HG03175 (cell line): ENCODE data around the gene HOMER2.
"Not testable (repeated sequence)": the region's sequence is repeated elsewhere in the genome, so short reads cannot be mapped to it uniquely, and the experiment has no call there.

ENCODE experiments used
- ATAC-seq: cut with Tn5 transposase; IDR thresholded peaks from one replicate; pipeline ENCODE4 v1.9.1; 2021; ENCODE audit warnings: mild to moderate bottlenecking, moderate library complexity; ENCODE audit not compliant: unreplicated experiment

The HOMER2 gene

DNA sequence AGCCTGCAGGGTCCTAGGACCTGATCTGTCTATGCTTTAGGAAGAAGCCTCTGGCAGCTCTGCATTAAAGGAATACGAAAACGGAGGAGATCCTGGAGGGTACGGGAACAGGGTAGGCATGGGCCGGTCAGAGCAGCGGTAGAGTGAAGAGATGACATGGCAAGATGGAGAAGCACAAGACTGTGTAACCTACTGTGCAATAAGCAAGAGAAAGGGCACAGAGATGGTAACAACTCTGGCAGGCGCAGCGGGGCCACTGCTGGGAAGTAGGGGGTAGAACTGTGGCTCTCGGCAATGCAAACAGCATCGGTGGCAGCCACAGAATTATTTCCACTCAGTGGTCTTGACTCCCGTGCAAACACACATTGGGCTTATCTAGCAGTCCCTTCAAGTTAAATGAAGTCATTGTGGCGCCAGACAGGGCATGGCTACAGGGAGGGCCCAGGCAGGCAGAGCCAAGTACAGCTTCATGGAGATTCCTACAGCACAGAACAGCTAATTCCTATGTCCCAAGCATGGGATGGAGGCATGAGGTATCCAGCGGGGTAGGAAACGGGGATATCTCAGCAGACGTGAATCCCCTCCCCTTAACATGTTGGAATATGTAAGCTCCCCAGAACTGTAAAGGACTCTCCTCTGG lies 114.3 kb downstream of the HOMER2 start:
- no peak for ATAC-seq

DNA sequence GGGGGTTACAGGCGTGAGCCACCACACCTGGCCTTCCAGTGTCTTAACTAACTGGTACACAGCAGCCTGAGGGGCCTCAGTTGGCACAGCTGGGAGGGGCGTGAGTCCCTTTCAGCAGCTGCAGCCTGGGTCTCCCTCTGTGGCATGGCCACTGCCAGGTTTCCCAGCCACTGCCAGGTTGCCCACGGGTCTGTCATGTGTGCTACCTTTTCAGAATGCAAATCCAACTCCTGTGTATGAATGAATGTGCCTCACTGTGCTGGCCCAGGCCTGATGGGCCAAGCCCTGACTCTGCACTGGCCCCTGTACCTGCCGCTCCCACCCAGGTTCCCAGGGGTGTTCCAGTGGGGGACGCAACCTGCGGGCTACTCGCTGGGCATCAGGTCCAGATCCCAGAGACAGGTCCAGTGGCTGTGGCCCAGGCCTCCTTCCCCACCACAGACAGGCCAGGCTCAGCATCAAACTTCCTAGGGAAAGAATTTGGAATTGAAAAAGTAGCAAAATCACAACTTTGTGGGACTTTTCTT lies 117.1 kb downstream of the HOMER2 start:
- ATAC-seq = no peak

DNA sequence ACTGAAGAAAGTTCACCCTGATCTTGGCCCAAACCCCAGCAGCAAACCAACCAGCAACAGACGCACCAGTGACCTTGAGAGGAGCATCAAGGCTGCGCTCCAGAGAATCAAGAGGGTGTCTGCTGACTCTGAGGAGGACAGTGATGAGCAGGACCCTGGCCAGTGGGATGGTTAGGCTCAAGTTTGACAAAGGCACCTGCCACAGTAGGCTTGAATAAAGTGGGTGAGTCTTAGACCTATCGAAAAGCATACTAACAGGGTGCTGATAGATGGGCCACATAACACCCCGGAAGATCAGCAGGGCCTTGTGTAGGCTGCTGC lies 119.2 kb downstream of the HOMER2 start:
- no peak for ATAC-seq

DNA sequence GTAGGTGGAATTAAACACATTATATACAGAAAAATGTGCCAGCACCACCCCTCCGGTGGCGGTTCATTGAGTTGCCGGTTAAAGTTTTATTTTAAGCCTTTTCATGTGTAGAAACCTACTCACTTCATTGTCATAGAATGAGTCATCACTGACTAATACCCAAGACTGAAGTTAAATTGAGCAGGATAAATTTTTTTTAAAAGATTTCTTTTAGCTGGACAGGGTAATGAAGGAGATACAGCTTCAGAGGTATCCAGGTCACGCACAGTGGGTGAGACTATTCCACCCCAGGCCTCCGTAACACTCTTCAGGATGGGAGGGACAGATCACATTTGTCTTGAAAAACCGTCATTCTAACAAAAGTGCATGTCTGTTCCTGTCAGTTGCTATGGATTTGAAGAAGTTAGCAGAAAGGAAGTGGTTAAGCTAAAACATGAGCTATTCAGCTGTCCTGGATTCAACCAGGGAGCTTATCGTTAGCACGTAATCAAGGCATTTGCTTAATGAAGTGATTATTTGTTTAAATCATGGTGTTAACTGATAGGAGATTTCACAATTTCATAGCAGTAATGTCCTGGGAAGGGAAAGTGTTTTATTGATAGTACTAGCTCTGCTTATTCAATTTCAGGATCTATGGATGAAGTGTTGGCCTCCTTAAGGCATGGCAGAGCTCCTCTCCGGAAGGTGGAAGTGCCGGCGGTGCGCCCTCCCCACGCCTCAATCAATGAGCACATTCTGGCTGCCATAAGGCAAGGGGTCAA lies 119.7 kb downstream of the HOMER2 start:
- peak; percentile 93 for ATAC-seq

DNA sequence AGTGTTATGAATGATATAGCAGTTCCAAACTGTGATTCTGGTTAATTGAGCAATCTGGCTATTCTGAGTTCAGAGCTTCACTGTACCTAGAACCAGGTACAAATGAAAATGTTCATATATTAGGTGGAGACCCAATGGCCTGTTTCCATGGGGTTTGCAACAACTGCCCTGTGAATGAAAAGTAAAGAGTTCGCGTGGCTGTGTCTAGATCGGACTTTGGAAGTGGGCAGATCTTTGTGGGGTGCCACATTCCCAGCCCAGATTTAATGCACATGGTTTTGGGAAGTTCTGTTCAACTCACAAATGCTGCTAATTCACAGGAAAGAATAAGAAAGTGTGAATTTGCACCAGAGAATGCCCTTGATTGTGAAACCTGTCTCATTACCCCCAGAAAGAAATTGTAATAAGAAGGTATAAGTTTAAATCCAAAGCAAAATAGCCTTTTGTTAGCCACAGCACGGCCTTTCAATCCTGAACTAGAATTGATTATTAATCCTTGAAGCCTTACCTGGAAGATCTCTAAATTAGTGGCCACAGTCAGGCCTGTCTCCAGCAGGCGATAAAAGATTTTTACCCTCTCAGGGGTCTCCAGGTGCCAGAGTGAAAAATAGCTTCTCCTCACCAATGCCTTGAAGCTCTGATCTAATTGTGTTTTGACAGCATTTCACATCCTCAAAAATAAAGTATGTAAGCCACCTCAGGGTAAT lies 120.5 kb downstream of the HOMER2 start:
- peak; percentile 27 for ATAC-seq

DNA sequence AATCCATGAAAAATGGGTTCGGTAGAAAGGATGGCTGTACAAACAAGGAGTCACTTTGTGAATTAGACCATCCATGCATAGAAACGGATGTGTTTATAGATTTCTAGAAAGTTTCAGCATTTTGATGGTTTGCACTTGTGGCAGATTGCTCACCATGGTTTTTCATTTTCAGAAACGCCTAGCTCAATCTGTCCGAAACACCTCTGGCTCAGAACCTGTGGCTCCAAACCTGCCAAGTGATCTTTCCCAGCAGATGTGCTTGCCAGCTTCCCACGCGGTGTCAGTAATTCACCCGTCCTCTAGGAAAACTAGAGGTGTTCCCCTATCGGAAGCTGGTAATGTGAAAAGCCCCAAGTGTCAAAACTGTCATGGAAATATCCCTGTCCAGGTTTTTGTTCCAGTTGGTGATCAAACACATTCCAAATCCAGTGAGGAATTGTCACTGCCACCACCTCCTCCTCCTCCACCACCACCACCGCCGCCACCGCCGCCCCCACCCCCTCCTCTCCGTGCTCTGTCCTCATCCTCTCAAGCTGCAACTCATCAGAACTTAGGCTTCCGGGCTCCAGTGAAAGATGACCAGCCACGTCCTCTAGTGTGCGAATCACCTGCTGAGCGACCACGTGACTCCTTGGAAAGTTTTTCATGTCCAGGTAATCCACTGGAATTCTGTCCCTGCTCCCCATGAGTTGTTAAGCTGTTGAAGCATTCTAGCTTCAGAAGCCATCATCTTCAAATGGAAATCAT lies 121.9 kb downstream of the HOMER2 start:
- no peak for ATAC-seq

DNA sequence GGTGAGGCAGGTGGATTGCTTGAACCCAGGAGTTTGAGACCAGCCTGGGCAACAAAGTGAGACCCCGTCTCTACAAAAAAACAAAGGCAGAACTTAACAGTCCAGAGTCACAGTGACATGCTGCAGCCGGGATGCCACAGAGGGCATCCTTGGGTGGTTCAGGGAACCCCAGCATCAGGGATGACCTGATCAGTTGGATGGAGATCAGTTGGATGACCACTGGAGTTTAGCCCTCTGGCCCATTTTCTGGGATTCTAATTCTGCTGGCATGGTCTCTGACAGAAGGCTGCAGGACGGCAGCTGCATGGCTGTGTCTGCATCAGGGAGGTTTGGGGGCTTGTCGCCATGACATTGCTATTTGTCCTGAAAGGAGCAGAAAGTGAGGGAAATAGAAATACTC lies 123.3 kb downstream of the HOMER2 start:
- no peak for ATAC-seq

DNA sequence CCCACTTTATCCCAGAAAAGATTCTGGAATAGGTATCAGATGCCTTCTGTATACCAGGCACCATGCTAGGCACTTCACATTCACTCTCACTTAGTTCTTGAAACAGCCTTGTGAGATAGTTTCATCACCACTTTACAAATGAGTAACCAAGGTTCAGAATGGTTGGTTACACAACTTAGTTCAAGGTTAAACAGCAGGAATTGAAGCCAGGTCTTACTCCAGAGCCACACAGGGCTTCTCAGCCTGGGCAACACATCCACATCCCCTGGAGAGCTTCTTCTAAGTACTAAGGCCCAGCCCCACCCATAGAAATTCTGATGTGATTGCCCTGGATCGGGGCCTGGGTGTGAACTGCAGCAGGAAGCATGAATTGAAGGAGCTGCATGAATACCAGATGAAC lies 124.4 kb downstream of the HOMER2 start:
- no peak for ATAC-seq

DNA sequence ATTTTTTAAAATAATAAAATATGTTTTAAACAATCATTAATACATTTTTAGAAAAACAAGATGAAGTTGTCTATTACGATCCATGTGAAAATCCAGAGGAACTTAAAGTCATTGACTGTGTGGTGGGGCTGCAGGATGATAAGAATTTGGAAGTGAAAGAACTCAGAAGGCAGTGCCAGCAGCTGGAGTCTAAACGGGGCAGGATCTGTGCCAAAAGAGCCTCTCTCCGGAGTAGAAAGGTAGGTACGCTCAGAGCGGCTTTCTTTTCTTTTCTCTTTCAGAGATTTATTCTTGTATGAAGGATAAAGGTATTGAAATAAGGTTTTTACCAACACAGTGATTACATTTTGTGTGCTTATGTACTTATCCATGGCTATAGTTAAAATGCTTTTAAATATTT lies 129.5 kb downstream of the HOMER2 start:
- ATAC-seq = no peak

DNA sequence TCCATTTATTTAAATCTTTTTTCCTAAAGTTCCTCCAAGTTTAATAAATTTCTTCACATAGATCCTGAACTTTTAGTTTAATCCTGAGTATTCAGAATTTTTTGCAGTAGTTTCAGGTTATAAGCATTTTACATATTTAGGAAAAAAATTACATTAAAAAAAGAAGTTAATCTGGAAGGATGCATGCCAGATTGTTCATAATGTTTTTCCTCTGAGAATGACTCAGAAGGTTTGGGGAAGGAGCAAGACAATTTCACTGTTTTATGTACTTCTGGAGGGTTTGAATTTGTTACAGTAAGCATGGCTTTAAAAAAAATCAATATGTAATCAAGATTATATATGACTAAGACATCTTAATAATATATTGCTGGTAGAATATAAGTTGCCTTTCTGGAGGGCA lies 130.7 kb downstream of the HOMER2 start:
- not testable (repeated sequence) for ATAC-seq

DNA sequence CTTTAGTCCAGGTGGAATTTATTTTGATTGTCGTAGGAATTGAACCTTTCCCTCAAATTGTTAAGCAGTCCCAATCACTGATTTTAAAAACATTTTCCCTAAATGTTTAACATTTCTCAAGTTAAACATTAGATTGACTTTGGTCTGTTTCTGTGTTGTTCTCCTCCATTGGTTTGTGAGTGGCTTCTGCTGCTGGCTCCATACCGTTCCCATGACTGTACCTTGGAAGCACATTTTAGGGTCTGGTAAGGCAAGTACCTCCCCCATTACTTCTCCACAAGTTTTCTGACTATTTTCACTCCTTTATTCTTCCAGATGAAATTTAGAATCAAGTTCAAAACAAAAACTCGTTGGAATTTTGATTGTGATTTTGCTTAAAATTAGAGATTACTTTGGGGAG lies 131.1 kb downstream of the HOMER2 start:
- ATAC-seq = not testable (repeated sequence)

DNA sequence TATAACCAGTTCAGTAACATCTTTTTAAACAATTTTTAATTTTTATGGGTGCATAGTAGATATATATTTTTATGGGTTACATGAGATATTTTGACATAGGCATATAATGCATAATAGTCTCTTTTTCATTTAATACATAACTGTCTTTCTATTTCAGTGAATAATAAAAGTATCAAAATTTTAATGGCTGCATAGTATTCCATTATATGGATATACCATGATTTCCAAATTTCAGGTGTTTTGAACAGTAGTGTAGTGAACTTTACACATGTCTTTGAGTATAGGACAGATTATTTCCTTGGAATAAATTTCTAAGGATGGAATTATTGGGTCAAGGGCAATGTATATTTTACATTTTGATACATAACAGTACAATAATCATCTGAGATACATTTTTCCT lies 132.4 kb downstream of the HOMER2 start:
- ATAC-seq = no peak

DNA sequence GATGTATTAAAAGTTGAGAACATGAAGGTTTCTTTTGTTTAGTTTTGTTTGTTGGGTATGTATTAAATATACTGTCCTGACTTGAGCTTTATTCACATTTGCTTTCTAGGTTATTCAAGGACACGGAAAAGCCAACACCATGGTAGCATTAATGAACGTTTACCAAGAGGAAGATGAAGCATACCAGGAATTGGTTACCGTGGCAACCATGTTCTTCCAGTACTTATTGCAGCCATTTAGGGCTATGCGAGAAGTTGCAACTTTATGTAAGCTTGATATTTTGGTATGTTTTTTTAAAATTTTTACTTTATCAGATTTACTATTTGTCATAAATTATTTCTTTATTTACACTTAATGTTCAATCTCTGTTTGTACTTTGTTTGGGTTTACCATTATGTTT lies 139.5 kb downstream of the HOMER2 start:
- no peak for ATAC-seq

DNA sequence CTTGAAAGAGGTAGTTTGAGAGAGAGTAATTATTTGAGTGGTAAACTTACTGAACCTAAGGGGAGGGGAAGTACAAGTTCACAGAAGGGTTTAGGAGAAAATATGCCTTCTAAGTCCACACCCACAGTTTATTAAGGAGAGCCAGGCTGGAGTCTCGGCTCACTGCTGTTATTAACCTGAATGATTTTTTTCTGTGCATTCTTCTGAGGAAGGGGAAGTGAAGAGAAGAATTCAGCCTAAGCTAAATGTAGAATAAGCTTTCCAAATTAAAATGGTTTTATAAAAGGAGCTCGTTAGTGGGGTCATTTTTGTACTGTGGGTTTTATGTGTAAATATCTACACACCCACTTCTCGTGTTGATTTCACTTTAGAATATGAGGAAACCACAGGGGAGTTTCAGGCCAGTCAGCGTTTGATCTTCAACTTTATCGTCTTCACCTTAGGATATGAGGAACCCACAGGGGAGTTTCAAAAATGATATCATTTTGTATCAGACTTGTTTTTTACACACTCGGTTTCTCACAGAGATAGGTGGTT lies 141.6 kb downstream of the HOMER2 start:
- ATAC-seq = no peak

DNA sequence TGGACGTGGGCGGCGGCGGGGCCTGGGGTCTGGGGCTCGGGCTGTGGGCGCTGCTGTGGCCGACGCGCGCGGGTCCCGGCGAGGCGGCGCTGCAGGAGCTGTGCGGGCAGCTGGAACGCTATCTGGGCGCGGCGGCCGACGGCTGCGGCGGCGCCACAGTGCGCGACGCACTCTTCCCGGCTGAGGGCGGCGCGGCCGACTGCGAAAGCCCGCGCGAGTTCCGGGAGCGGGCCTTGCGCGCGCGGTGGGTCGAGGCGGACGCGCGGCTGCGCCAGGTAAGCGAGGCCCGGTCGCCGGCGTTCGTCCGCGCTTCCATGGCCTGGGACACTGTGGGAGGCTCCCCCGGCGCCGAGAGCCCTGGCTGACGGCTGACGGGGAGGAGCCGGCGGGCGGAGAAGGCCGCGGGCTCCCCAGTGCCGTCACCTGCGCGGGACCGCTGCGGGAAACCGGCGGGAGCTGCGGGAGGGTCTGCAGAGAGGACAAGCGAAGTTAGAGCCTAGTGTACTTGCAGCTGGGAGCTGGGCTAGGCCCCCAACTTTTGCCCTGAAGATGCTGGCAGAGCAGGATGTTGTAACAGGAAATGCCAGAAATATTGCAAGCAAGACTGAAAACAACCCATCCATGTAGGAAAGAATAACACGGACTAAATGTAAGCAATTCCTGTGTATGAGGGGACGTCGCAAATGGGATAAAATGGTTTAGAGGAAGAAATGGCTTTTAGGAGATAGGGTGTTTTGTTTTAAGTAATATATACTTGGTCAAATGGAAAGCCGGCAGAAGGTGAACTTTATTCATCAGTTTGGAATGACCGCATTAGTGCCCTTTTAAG lies 142.2 kb downstream of the HOMER2 start:
- peak; percentile 14 for ATAC-seq

DNA sequence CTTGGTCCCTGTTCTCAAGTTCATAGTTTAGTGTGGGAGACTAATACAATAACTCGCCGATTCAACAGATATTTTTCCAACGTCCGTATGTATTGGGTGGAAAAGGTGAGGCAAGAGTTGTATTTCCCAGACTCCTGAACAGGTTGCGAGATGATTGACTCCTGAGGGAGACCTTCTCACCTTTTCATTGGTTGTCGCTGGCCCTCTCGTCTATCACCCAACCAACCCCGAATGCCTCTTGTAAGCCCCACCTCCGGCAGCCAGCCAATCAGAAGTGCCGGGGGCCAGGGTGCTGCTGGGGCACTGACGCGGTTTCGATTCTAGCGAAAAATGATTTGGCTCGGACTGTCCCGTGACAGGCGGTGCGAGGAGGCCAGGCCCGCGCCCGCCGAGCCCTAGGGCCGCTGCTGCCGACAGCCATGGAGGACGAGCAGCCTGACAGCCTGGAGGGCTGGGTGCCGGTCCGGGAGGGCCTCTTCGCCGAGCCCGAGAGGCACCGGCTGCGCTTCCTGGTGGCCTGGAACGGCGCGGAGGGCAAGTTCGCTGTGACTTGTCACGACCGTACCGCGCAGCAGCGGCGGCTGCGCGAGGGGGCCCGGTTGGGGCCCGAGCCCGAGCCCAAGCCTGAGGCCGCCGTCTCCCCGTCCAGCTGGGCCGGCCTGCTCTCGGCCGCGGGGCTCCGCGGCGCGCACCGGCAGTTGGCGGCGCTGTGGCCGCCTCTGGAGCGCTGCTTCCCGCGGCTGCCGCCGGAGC lies 143.0 kb downstream of the HOMER2 start, which contains the start of gene WHAMM:
TSS of gene WHAMM (plus strand) at position 321 of the 753 bp plus-strand sequence. CDS start at position 420, 99 bp downstream.
- peak; percentile 84 for ATAC-seq

DNA sequence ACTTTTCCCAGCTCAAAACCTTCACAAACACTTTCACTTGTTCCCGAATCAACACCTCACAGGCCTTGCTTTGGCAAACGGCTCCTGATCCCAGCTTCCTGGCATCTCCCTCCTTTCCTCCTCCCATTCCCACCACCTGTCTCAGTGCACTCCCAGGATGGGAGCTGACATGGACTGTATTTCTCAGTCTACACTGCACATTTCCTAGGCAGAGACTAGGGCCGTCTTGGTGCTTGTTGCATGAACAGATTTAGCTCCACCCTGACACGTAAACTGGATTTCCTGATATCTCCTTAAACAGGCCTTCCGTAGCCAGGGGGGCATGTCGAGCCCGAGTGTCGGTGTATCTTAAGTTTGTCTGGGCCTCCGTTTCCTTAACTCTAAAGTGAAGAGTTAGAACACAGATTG lies 143.9 kb downstream of the HOMER2 start:
- no peak for ATAC-seq

DNA sequence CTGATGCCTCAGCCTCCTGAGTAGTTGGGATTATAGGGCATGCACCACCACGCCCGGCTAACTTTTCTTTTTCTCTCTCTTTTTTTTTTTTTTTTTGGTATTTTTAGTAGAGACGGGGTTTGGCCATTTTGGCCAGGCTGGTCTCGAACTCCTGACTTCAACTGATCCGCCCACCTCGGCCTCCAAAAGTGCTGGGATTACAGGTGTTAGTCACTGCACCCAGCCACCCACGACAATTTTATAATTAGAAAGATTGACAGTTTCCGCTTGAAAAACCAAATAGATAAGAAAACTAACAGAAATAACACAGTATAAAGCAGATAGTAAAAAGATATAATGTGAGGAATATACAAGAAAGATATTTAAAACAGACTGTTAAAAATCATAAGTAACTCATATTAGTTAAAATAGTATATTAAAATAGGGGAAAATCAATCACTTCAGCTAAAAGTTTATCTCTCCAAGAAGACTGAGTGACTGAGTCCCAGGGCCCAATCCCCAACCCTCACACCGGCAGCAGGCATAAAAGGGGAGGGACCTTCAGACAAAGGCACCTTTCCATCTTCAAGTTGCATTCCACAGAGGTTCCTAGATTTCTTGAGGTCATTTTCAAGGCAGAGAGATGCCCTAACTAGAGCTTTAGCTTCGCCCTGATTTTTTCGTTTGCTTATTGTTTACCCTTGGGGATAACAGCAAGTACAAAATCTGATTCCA lies 144.4 kb downstream of the HOMER2 start:
- no peak for ATAC-seq

DNA sequence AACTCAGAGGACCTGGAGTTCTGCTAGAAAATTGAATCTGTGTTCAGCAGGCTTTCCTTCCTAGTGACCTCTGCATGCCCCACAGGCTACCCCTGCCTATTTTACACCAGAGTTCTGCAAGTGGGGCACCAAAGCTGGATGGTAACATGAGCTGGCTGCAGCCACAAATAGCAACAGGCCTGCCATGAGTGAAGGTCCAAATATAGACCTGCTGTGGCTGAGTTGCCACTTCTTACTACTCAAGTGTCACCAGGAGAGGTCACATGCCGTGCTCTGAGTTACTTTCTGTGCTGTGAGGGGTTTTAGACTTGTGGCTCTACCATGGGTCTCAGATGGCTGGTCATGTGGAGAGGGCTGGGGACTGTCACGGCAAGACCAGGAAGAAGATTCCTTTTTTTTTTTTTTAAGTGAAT lies 146.5 kb downstream of the HOMER2 start, which contains the start of gene FSD2:
TSS of gene FSD2 (minus strand) at position 76 of the 413 bp plus-strand sequence. CDS start 18,679 bp downstream, outside the sequence.
- peak; percentile 63 for ATAC-seq
